DOHH2 (cell line): ENCODE results near the gene EYA4.

Experiments used
- H3F3A ChIP-seq: fragments of 200-600 bp; sonication (generic), shearing (Covaris generic); 2 replicates; pipeline ENCODE4 v1.6.0; 2016; ENCODE audit warnings: antibody characterized with exemption, mild to moderate bottlenecking; ENCODE audit not compliant: control insufficient read depth, insufficient read depth
- H3K27ac ChIP-seq: fragments of 200-600 bp; sonication (generic); 2 replicates; pipeline ENCODE4 v1.5.1; 2014; ENCODE audit warnings: low read depth, mild to moderate bottlenecking, low read length, moderate library complexity
- H3K27me3 ChIP-seq: fragments of 200-600 bp; sonication (generic); 2 replicates; pipeline ENCODE4 v1.6.1; 2014; ENCODE audit warnings: mild to moderate bottlenecking, low read length, mixed read lengths; ENCODE audit not compliant: control insufficient read depth
- H3K36me3 ChIP-seq: fragments of 200-600 bp; sonication (generic); 2 replicates; pipeline ENCODE4 v1.6.1; 2014; ENCODE audit warnings: mild to moderate bottlenecking, low read length, moderate library complexity, mixed read lengths; ENCODE audit not compliant: control insufficient read depth
- H3K4me1 ChIP-seq: fragments of 200-600 bp; sonication (generic); 2 replicates; pipeline ENCODE4 v1.6.1; 2014; ENCODE audit warnings: mild to moderate bottlenecking, low read length, mixed read lengths; ENCODE audit not compliant: control insufficient read depth
- H3K4me2 ChIP-seq: fragments of 200-600 bp; sonication (generic); 2 replicates; pipeline ENCODE4 v1.6.0; 2014; ENCODE audit warnings: mild to moderate bottlenecking, low read length, moderate library complexity
- H3K4me3 ChIP-seq: fragments of 200-600 bp; sonication (generic); 2 replicates; pipeline ENCODE4 v1.5.1; 2014; ENCODE audit warnings: mild to moderate bottlenecking, low read length, mixed read lengths
- H3K79me2 ChIP-seq: fragments of 200-600 bp; sonication (generic); 2 replicates; pipeline ENCODE4 v1.6.1; 2014; ENCODE audit warnings: mild to moderate bottlenecking, low read length, mixed read lengths; ENCODE audit not compliant: control insufficient read depth
- H3K9me2 ChIP-seq: fragments of 200-600 bp; sonication (generic); replicated peaks from 2 replicates; pipeline ENCODE4 v1.6.1; 2014; ENCODE audit warnings: mild to moderate bottlenecking, low read length, mixed read lengths; ENCODE audit not compliant: control insufficient read depth
- H3K9me3 ChIP-seq: fragments of 200-600 bp; sonication (generic); 2 replicates; pipeline ENCODE4 v1.6.1; 2014; ENCODE audit warnings: antibody characterized with exemption, low read length, mixed read lengths; ENCODE audit not compliant: control insufficient read depth, insufficient read depth
- H4K20me1 ChIP-seq: fragments of 200-600 bp; sonication (generic); 2 replicates; pipeline ENCODE4 v1.6.0; 2014; ENCODE audit warnings: low read depth, mild to moderate bottlenecking, antibody characterized with exemption, low read length, moderate library complexity; ENCODE audit not compliant: control insufficient read depth, insufficient read depth
- CTCF ChIP-seq: fragments of 200-600 bp; sonication (generic); IDR thresholded peaks from one replicate; pipeline ENCODE4 v1.5.1; 2014; ENCODE audit warnings: antibody characterized with exemption, mild to moderate bottlenecking, low read depth, low read length; ENCODE audit not compliant: poor library complexity, severe bottlenecking
- EZH2phosphoT487 ChIP-seq: fragments of 200-600 bp; sonication (generic); IDR thresholded peaks from 2 replicates; pipeline ENCODE4 v1.6.1; 2017; ENCODE audit warnings: borderline replicate concordance, mild to moderate bottlenecking, antibody characterized with exemption, low read length, moderate library complexity, mixed read lengths

The EYA4 gene

GRCh38 chr6:133333852-133334251 lies 92.7 kb downstream of the EYA4 start:
- Histone ChIP-seq H3K27me3 (no peaks in the 10 kb centered on the region), H3K27ac (no peak overlapping the region), H3K4me1 (no peaks in the 10 kb centered on the region), H3K9me2 (no peaks in the 10 kb centered on the region), H3K79me2 (no peaks in the 10 kb centered on the region), H3K4me2 (no peak overlapping the region), H3K36me3 (no peaks in the 10 kb centered on the region), H3F3A (no peaks in the 10 kb centered on the region), H3K9me3 (no peaks in the 10 kb centered on the region), H3K4me3 (no peak overlapping the region), H4K20me1 (no peaks in the 10 kb centered on the region)
- TF ChIP-seq EZH2phosphoT487 (no peak), CTCF (no peak)

DNA sequence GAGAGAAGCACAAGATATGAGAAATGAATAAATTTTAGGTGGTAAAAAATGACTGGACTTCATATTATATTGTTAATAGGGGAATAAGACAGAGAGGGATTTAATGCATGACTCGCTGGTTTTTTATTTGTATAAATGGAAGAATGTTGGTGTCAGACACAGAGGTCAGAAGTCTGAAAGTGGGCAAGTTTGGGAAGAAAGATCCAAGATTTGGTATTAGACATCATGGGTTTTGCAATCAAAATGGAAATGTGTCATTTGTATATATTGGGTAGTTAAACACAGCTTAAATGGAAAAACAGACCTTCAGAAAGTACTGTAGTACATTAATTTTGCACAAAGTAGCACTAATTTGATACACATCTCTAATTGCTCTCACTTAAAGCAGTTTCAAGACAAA lies 96.2 kb downstream of the EYA4 start:
- Histone ChIP-seq H4K20me1 (no peaks in the 10 kb centered on the region), H3K27me3 (no peaks in the 10 kb centered on the region), H3K4me3 (no peak overlapping the region), H3K9me2 (no peaks in the 10 kb centered on the region), H3K4me1 (no peaks in the 10 kb centered on the region), H3K27ac (no peak overlapping the region), H3K79me2 (no peaks in the 10 kb centered on the region), H3K36me3 (no peaks in the 10 kb centered on the region), H3K4me2 (no peak overlapping the region), H3K9me3 (no peaks in the 10 kb centered on the region), H3F3A (no peaks in the 10 kb centered on the region)
- no peak for TF ChIP-seq EZH2phosphoT487
- no peak for TF ChIP-seq CTCF

- H3K36me3 ChIP-seq, result no peaks in the 10 kb centered on the region
- no peaks in the 10 kb centered on the region for H3K27me3 ChIP-seq
- no peaks in the 10 kb centered on the region for H4K20me1 ChIP-seq
- no peaks in the 10 kb centered on the region for H3K4me1 ChIP-seq
- no peak overlapping the region for H3K27ac ChIP-seq
- H3K4me2 ChIP-seq, result no peak overlapping the region
- H3F3A ChIP-seq, result no peaks in the 10 kb centered on the region
- H3K4me3 ChIP-seq, result no peak overlapping the region
- TF ChIP-seq CTCF (no peak), EZH2phosphoT487 (no peak)
- H3K9me3 ChIP-seq, result no peaks in the 10 kb centered on the region
- H3K9me2 ChIP-seq, result no peaks in the 10 kb centered on the region
- no peaks in the 10 kb centered on the region for H3K79me2 ChIP-seq
Measured at GRCh38 chr6:133339543-133340384, 98.6 kb downstream of the EYA4 start.
